22Rv1 (cell line): ENCODE measurements around the gene BMAL1.

Experiments
- ZFX ChIP-seq: fragments of 450-650 bp; IDR thresholded peaks from 2 replicates; pipeline ENCODE4 v1.6.1; 2017; ENCODE audit warnings: antibody characterized with exemption, borderline replicate concordance
- TF ChIP-seq, protein P1 (sequence below): fragments of 450-650 bp; IDR thresholded peaks from 2 replicates; pipeline ENCODE4 v1.5.1; 2017; ENCODE audit warnings: mild to moderate bottlenecking

DNA sequence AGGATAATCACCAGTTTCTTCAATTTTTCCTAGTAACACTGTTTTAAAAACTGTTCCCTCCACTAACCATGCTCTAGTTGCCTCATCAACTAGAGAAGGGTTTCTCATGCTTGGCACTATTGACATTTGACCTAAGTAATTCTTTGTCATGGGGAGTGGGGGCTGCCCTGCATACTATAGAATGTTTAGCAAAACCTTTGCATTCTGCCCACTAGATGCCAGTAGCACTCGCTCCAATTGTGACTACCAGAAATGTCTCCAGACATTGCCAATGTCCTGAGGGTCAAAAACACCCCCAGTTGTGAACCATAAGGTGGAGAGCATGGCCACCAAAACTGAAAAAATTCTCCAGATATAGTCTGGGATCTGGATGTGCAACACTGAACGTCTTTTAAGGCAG is 27.6 kb upstream of the BMAL1 start:
- TF ChIP-seq, protein P1, sequence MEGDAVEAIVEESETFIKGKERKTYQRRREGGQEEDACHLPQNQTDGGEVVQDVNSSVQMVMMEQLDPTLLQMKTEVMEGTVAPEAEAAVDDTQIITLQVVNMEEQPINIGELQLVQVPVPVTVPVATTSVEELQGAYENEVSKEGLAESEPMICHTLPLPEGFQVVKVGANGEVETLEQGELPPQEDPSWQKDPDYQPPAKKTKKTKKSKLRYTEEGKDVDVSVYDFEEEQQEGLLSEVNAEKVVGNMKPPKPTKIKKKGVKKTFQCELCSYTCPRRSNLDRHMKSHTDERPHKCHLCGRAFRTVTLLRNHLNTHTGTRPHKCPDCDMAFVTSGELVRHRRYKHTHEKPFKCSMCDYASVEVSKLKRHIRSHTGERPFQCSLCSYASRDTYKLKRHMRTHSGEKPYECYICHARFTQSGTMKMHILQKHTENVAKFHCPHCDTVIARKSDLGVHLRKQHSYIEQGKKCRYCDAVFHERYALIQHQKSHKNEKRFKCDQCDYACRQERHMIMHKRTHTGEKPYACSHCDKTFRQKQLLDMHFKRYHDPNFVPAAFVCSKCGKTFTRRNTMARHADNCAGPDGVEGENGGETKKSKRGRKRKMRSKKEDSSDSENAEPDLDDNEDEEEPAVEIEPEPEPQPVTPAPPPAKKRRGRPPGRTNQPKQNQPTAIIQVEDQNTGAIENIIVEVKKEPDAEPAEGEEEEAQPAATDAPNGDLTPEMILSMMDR = 0 out of 2 replicates have a peak, but pooled peaks have one; percentile 7
- no peak for TF ChIP-seq ZFX
